GM23338 (cell line): ENCODE results near the gene LMNA. TPM values are rescaled to one million over a fixed set of nuclear protein-coding genes. Genes with fewer than 3 reads are reported as not detected.

Source experiments
- ATAC-seq: fragments of 200-7000 bp; cut with Tn5 transposase; 3 replicates; pipeline ENCODE4 v1.9.1; 2020
- DNase-seq: peaks from one replicate; pipeline ENCODE4 v3.0.0-alpha.2; 2015; ENCODE audit warnings: low spot score
- H2AFZ ChIP-seq: fragments of 200-600 bp; sonication (generic); 2 replicates; pipeline ENCODE4 v1.8.0; 2016; ENCODE audit warnings: antibody characterized with exemption, mild to moderate bottlenecking, moderate library complexity
- H3F3A ChIP-seq: fragments of 200-600 bp; sonication (generic); replicated peaks from 2 replicates; pipeline ENCODE4 v1.8.0; 2017; ENCODE audit warnings: antibody characterized with exemption, mixed run types, low read depth
- H3K27ac ChIP-seq: fragments of 200-600 bp; sonication (generic); 2 replicates; pipeline ENCODE4 v1.6.1; 2016; ENCODE audit warnings: low read depth
- H3K27me3 ChIP-seq: fragments of 200-600 bp; sonication (generic); 2 replicates; pipeline ENCODE4 v1.8.0; 2016; ENCODE audit warnings: mild to moderate bottlenecking, mixed run types, moderate library complexity; ENCODE audit not compliant: insufficient read depth
- H3K36me3 ChIP-seq: fragments of 200-600 bp; sonication (generic); 2 replicates; pipeline ENCODE4 v1.8.0; 2016; ENCODE audit warnings: mild to moderate bottlenecking; ENCODE audit not compliant: insufficient read depth
- H3K4me1 ChIP-seq: fragments of 200-600 bp; sonication (generic); 2 replicates; pipeline ENCODE4 v1.8.0; 2016; ENCODE audit warnings: mild to moderate bottlenecking, moderate library complexity; ENCODE audit not compliant: insufficient read depth
- H3K4me2 ChIP-seq: fragments of 200-600 bp; sonication (generic); 2 replicates; pipeline ENCODE4 v1.7.1; 2017; ENCODE audit warnings: mixed run types
- H3K4me3 ChIP-seq: fragments of 200-600 bp; sonication (generic); 2 replicates; pipeline ENCODE4 v1.6.1; 2016; ENCODE audit warnings: mixed run types
- H3K79me2 ChIP-seq: fragments of 200-600 bp; sonication (generic); replicated peaks from 2 replicates; pipeline ENCODE4 v1.8.0; 2017; ENCODE audit warnings: mild to moderate bottlenecking; ENCODE audit not compliant: insufficient read depth
- H3K9me2 ChIP-seq: fragments of 200-600 bp; sonication (generic); 2 replicates; pipeline ENCODE4 v1.8.0; 2017; ENCODE audit not compliant: insufficient read depth
- H4K20me1 ChIP-seq: fragments of 200-600 bp; sonication (generic); replicated peaks from 2 replicates; pipeline ENCODE4 v1.8.0; 2017; ENCODE audit warnings: mild to moderate bottlenecking; ENCODE audit not compliant: insufficient read depth
- H3K27ac Mint-ChIP-seq: 2 replicates; pipeline ENCODE4 v1.8.0; 2020; ENCODE audit warnings: inconsistent platforms, mild to moderate bottlenecking, moderate library complexity, mixed read lengths
- H3K27me3 Mint-ChIP-seq: 3 replicates; pipeline ENCODE4 v1.8.0; 2022; ENCODE audit warnings: low read depth, mild to moderate bottlenecking, moderate library complexity, mixed read lengths, inconsistent platforms; ENCODE audit not compliant: insufficient read depth, poor library complexity
- H3K36me3 Mint-ChIP-seq: 3 replicates; pipeline ENCODE4 v1.8.0; 2021; ENCODE audit warnings: low read depth, mild to moderate bottlenecking, inconsistent platforms, moderate library complexity, mixed read lengths
- H3K4me1 Mint-ChIP-seq: 3 replicates; pipeline ENCODE4 v1.8.0; 2020; ENCODE audit warnings: mild to moderate bottlenecking, inconsistent platforms, mixed read lengths
- H3K4me3 Mint-ChIP-seq: 3 replicates; pipeline ENCODE4 v1.8.0; 2021; ENCODE audit warnings: moderate library complexity, mild to moderate bottlenecking, inconsistent platforms, mixed read lengths
- H3K9me3 Mint-ChIP-seq: 3 replicates; pipeline ENCODE4 v1.8.0; 2020; ENCODE audit warnings: moderate library complexity, mild to moderate bottlenecking, inconsistent platforms, mixed read lengths
- CREB1 ChIP-seq: fragments of 250-450 bp; sonication (Bioruptor Pico); IDR thresholded peaks from 2 replicates; pipeline ENCODE4 v1.5.0; 2020; ENCODE audit warnings: low read depth, mild to moderate bottlenecking, moderate library complexity
- EZH2phosphoT487 ChIP-seq: fragments of 200-600 bp; sonication (generic); IDR thresholded peaks from one replicate; pipeline ENCODE4 v1.8.1; 2018; ENCODE audit warnings: antibody characterized with exemption; ENCODE audit not compliant: unreplicated experiment
- JUNB ChIP-seq: IDR thresholded peaks from one replicate; pipeline ENCODE4 v1.6.1; 2016; ENCODE audit warnings: antibody characterized with exemption; ENCODE audit not compliant: unreplicated experiment
- NANOG ChIP-seq: IDR thresholded peaks from 2 replicates; pipeline ENCODE4 v1.6.1; 2016; ENCODE audit warnings: antibody characterized with exemption, borderline replicate concordance
- POLR2AphosphoS5 ChIP-seq: IDR thresholded peaks from 2 replicates; pipeline ENCODE4 v1.6.1; 2016; ENCODE audit warnings: antibody characterized with exemption, low read depth
- ZNF114 ChIP-seq: fragments of 250-450 bp; sonication (Bioruptor Pico); IDR thresholded peaks from 2 replicates; pipeline ENCODE4 v1.5.0; 2020; ENCODE audit warnings: mild to moderate bottlenecking, moderate library complexity
- ZNF331 ChIP-seq: fragments of 250-450 bp; sonication (Bioruptor Pico); IDR thresholded peaks from 2 replicates; pipeline ENCODE4 v1.5.0; 2020; ENCODE audit warnings: low read depth, mild to moderate bottlenecking, moderate library complexity
- polyA plus RNA-seq: library from polyadenylated mRNA; unstranded; fragments of >200 nt; fragmentation: Nextera tagmentation; extraction: Ambion mirVana; gene quantifications from 2 replicates; pipeline ENCODE4 v1.2.1, GENCODE V29; 2016
- total RNA-seq: library from RNA; depleted of rRNA; stranded (reverse); fragments of >200 nt; shearing (Covaris generic); gene quantifications from 2 replicates; pipeline ENCODE4 v1.2.3, GENCODE V29; 2014
- TF ChIP-seq, protein P1 (sequence below): IDR thresholded peaks from one replicate; pipeline ENCODE4 v1.6.1; 2018; ENCODE audit warnings: antibody characterized with exemption; ENCODE audit not compliant: unreplicated experiment
- TF ChIP-seq, protein P2 (sequence below): fragments of 250-450 bp; sonication (Bioruptor Pico); IDR thresholded peaks from 2 replicates; pipeline ENCODE4 v1.5.0; 2020; ENCODE audit warnings: mild to moderate bottlenecking, moderate library complexity
- TF ChIP-seq, protein P3 (sequence below), 2 experiments: fragments of 200-600 bp in 1 of 2; sonication (generic) in 1 of 2; conservative IDR thresholded peaks; 2 replicates each; pipeline versions ENCODE4 v1.5.1 to v1.6.1; 2016 to 2017; ENCODE audit warnings: antibody characterized with exemption in 2 of 2, low read depth in 2 of 2, mild to moderate bottlenecking in 2 of 2, moderate library complexity in 1 of 2
- TF ChIP-seq, protein P4 (sequence below): IDR thresholded peaks from 2 replicates; pipeline ENCODE4 v1.6.1; 2016; ENCODE audit warnings: antibody characterized with exemption

LMNA gene
- total and polyA plus RNA-seq, 2 experiments from 2014 or later: 35.5 to 56.3 TPM

DNA sequence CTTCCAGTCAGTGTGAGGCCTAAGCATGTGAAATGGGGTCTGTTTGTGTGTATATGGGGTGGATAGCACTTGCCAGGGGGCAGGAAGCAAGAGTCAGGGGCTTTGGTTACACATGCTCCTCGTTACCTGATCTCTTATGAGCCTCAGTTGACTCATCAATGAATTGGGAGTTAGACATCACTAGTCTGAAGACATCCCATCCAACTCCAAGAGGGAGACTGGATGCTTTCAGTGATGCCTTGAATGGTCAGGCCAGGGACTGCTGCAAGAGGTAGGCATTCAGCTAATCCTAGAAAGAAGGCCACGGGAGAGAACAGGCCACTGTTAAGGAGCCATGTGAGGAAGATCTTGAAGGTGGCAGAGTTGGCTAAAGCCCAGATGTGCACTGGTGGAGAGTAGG lies 47.2 kb upstream of the LMNA start:
- H3K4me2 ChIP-seq: no peak overlapping the region
- H3K79me2 ChIP-seq: no peaks in the 10 kb centered on the region
- H3F3A ChIP-seq: peaks cover 21% of the 10 kb centered on the region
- peaks cover 12% of the 10 kb centered on the region for H4K20me1 ChIP-seq
- H2AFZ ChIP-seq: no peak overlapping the region
- no peaks in the 10 kb centered on the region; the same call in 2 of the 3 replicates for H3K9me3 Mint-ChIP-seq
- H3K4me3 Mint-ChIP-seq: no peak overlapping the region
- H3K27me3 ChIP-seq: peaks cover 3% of the 10 kb centered on the region; the same call in 1 of the 2 replicates
- TF ChIP-seq, protein P1, sequence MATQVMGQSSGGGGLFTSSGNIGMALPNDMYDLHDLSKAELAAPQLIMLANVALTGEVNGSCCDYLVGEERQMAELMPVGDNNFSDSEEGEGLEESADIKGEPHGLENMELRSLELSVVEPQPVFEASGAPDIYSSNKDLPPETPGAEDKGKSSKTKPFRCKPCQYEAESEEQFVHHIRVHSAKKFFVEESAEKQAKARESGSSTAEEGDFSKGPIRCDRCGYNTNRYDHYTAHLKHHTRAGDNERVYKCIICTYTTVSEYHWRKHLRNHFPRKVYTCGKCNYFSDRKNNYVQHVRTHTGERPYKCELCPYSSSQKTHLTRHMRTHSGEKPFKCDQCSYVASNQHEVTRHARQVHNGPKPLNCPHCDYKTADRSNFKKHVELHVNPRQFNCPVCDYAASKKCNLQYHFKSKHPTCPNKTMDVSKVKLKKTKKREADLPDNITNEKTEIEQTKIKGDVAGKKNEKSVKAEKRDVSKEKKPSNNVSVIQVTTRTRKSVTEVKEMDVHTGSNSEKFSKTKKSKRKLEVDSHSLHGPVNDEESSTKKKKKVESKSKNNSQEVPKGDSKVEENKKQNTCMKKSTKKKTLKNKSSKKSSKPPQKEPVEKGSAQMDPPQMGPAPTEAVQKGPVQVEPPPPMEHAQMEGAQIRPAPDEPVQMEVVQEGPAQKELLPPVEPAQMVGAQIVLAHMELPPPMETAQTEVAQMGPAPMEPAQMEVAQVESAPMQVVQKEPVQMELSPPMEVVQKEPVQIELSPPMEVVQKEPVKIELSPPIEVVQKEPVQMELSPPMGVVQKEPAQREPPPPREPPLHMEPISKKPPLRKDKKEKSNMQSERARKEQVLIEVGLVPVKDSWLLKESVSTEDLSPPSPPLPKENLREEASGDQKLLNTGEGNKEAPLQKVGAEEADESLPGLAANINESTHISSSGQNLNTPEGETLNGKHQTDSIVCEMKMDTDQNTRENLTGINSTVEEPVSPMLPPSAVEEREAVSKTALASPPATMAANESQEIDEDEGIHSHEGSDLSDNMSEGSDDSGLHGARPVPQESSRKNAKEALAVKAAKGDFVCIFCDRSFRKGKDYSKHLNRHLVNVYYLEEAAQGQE: no peak
- TF ChIP-seq, protein P2, sequence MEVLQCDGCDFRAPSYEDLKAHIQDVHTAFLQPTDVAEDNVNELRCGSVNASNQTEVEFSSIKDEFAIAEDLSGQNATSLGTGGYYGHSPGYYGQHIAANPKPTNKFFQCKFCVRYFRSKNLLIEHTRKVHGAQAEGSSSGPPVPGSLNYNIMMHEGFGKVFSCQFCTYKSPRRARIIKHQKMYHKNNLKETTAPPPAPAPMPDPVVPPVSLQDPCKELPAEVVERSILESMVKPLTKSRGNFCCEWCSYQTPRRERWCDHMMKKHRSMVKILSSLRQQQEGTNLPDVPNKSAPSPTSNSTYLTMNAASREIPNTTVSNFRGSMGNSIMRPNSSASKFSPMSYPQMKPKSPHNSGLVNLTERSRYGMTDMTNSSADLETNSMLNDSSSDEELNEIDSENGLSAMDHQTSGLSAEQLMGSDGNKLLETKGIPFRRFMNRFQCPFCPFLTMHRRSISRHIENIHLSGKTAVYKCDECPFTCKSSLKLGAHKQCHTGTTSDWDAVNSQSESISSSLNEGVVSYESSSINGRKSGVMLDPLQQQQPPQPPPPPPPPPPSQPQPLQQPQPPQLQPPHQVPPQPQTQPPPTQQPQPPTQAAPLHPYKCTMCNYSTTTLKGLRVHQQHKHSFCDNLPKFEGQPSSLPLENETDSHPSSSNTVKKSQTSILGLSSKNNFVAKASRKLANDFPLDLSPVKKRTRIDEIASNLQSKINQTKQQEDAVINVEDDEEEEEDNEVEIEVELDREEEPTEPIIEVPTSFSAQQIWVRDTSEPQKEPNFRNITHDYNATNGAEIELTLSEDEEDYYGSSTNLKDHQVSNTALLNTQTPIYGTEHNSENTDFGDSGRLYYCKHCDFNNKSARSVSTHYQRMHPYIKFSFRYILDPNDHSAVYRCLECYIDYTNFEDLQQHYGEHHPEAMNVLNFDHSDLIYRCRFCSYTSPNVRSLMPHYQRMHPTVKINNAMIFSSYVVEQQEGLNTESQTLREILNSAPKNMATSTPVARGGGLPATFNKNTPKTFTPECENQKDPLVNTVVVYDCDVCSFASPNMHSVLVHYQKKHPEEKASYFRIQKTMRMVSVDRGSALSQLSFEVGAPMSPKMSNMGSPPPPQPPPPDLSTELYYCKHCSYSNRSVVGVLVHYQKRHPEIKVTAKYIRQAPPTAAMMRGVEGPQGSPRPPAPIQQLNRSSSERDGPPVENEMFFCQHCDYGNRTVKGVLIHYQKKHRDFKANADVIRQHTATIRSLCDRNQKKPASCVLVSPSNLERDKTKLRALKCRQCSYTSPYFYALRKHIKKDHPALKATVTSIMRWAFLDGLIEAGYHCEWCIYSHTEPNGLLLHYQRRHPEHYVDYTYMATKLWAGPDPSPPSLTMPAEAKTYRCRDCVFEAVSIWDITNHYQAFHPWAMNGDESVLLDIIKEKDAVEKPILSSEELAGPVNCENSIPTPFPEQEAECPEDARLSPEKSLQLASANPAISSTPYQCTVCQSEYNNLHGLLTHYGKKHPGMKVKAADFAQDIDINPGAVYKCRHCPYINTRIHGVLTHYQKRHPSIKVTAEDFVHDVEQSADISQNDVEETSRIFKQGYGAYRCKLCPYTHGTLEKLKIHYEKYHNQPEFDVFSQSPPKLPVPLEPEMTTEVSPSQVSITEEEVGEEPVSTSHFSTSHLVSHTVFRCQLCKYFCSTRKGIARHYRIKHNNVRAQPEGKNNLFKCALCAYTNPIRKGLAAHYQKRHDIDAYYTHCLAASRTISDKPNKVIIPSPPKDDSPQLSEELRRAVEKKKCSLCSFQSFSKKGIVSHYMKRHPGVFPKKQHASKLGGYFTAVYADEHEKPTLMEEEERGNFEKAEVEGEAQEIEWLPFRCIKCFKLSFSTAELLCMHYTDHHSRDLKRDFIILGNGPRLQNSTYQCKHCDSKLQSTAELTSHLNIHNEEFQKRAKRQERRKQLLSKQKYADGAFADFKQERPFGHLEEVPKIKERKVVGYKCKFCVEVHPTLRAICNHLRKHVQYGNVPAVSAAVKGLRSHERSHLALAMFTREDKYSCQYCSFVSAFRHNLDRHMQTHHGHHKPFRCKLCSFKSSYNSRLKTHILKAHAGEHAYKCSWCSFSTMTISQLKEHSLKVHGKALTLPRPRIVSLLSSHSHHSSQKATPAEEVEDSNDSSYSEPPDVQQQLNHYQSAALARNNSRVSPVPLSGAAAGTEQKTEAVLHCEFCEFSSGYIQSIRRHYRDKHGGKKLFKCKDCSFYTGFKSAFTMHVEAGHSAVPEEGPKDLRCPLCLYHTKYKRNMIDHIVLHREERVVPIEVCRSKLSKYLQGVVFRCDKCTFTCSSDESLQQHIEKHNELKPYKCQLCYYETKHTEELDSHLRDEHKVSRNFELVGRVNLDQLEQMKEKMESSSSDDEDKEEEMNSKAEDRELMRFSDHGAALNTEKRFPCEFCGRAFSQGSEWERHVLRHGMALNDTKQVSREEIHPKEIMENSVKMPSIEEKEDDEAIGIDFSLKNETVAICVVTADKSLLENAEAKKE (CRISPR knock-in tag): no peak
- TF ChIP-seq, protein P3, sequence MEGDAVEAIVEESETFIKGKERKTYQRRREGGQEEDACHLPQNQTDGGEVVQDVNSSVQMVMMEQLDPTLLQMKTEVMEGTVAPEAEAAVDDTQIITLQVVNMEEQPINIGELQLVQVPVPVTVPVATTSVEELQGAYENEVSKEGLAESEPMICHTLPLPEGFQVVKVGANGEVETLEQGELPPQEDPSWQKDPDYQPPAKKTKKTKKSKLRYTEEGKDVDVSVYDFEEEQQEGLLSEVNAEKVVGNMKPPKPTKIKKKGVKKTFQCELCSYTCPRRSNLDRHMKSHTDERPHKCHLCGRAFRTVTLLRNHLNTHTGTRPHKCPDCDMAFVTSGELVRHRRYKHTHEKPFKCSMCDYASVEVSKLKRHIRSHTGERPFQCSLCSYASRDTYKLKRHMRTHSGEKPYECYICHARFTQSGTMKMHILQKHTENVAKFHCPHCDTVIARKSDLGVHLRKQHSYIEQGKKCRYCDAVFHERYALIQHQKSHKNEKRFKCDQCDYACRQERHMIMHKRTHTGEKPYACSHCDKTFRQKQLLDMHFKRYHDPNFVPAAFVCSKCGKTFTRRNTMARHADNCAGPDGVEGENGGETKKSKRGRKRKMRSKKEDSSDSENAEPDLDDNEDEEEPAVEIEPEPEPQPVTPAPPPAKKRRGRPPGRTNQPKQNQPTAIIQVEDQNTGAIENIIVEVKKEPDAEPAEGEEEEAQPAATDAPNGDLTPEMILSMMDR (conservative IDR thresholded peaks at IDR 0.05; ENCODE audit: low read depth in 2 of 2): no peak
- TF ChIP-seq EZH2phosphoT487 (no peak), POLR2AphosphoS5 (no peak), NANOG (no peak), CREB1 (CRISPR knock-in tag) (no peak), ZNF114 (no peak), JUNB (no peak), ZNF331 (CRISPR knock-in tag) (no peak)
- TF ChIP-seq, protein P4, sequence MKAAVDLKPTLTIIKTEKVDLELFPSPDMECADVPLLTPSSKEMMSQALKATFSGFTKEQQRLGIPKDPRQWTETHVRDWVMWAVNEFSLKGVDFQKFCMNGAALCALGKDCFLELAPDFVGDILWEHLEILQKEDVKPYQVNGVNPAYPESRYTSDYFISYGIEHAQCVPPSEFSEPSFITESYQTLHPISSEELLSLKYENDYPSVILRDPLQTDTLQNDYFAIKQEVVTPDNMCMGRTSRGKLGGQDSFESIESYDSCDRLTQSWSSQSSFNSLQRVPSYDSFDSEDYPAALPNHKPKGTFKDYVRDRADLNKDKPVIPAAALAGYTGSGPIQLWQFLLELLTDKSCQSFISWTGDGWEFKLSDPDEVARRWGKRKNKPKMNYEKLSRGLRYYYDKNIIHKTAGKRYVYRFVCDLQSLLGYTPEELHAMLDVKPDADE: no peak
- H3K36me3 Mint-ChIP-seq: peaks cover 40% of the 10 kb centered on the region
- H3K4me1 Mint-ChIP-seq: peaks cover 45% of the 10 kb centered on the region
- no peak for DNase-seq
- no peaks in the 10 kb centered on the region for H3K9me2 ChIP-seq
- H3K4me1 ChIP-seq: peaks cover 21% of the 10 kb centered on the region
- H3K36me3 ChIP-seq: no peaks in the 10 kb centered on the region
- no peak for ATAC-seq
- no peak overlapping the region for H3K4me3 ChIP-seq
- no peak overlapping the region for H3K27ac ChIP-seq
- H3K27ac Mint-ChIP-seq: no peak overlapping the region
- H3K27me3 Mint-ChIP-seq: peaks cover 14% of the 10 kb centered on the region
